RPMI8226 (cell line): ENCODE results near the gene AP5S1.
"Not testable (repeated sequence)": the region's sequence is repeated elsewhere in the genome, so short reads cannot be mapped to it uniquely, and the experiment has no call there.

Source experiments
- DNase-seq: peaks from one replicate; pipeline ENCODE4 v3.0.0-alpha.2; 2015

AP5S1 gene

DNA sequence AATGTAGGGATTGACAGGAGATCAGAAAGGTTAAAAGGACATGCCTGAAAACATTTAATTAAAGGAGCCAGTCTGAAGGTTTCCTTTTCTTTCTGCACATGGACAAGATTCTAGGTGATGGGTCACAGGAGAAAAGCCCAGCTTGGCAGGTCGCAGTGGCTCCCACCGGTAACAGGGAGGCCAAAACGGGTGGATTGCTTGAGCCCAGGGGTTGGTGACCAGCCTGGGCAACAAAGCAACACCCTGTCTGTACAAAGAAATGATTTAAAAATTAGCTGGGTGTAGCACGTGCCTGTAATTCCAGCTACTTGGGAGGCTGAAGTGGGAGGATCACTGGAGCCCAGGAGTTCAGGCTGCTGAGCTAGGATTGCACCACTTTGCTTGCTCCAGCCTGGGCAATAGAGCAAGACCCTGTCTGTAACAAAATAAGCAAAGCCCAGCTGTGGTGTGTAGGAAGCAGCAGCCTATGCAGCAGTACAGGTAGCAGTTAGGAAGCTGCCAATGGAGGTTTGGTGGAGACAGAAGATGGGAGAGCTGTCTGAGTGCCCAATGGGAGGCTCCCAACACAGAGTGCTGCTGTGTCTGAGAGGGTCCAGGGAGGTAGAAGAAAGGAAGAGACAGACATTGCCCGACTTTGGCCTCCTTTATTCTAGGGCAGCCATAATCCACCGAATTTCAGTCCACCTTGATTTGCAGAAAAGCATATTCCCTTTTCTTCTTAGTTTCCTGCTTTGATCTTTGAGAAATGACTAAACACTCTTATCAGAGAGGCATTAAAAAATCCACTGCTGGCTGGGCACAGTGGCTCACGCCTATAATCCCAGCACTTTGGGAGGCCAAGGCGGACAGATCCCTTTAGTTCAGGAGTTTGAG lies 7.1 kb upstream of the AP5S1 start:
- no peak for DNase-seq

DNA sequence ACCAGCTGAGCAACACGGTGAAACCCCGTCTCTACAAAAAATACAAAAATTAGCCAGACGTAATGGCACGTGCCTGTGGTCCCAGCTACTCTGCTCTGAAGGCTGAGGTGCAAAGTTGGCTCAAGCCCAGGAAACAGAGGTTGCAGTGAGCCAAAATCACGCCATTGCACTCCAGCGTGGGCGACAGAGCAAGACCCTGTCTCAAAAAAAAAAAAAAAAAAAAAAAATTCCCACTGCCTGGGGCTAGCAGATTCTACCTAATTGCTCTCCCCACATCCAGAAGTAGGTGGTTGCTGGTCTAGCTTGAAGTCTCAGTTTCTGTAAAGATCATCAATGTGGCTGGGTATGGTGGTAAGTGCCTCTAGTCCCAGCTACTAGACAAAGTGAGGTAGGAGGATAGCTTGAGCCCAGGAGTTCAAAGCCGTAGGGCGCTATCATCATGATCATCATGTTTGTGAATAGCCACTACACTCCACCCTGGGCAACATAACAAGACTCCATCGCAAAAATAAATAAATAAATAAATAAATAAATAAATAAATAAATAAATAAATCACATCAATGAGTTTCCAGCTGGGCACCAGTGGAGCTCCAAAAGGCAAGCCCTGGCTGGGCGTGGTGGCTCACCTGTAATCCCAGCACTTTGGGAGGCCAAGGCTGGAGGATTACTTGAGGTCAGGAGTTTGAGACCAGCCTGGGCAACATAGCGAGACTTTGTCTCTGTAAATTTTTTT lies 6.3 kb upstream of the AP5S1 start:
- DNase-seq: no peak

DNA sequence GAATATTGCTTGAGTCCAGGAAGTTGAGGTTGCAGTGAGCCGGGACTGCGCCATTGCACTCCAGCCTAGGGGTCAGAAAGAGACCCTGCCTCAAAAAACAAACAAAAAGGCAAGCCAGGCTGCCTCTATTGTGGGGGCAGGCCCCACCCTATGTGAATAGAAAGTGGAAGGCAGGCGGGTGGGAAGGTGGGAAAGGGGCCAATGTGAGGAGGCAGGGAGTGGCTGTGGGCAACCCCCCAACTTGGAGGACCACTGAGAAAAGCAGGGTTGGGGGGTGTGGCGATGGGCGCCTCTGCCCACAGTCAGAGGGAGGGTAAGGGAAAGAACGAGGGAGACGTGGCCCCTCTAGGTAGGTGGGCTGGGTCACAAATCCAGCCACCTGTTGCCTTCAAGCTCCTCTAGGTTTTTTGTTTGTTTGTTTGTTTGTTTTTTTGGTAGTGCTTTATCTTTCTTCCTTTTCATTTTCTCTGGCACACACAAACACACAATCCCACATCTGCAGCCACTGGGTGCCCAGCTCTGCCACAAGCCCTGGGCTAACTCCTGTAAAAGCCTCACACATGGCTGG lies 5.3 kb upstream of the AP5S1 start:
- no peak for DNase-seq

DNA sequence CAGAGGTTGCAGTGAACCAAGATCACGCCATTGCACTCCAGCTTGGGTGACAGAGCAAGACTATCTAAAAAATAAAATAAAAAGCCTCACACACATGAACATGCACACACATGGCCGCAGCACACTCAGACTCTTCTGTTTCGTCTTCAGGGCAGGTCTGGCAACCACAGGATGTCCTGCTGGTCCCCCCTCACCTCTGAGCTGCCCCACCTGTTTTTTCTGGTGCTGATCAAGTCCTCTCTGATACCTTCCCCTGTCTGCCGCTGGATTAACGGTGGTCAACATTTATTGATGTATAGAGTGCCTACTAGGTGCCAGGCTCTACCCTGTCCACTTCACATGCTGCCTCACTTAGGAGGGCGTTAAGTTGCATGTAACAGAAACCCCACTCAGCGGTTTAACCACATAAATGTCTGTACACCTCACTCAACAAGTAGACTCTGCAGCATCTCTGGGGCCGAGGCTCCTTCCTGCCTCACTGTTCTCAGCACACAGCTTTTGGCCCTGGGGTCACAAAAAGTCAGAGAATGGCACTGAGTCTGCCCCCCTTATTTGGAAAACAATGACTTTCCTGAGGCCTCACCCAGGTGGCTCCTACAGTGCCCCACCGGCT lies 4.5 kb upstream of the AP5S1 start:
- peak; percentile 12 for DNase-seq

DNA sequence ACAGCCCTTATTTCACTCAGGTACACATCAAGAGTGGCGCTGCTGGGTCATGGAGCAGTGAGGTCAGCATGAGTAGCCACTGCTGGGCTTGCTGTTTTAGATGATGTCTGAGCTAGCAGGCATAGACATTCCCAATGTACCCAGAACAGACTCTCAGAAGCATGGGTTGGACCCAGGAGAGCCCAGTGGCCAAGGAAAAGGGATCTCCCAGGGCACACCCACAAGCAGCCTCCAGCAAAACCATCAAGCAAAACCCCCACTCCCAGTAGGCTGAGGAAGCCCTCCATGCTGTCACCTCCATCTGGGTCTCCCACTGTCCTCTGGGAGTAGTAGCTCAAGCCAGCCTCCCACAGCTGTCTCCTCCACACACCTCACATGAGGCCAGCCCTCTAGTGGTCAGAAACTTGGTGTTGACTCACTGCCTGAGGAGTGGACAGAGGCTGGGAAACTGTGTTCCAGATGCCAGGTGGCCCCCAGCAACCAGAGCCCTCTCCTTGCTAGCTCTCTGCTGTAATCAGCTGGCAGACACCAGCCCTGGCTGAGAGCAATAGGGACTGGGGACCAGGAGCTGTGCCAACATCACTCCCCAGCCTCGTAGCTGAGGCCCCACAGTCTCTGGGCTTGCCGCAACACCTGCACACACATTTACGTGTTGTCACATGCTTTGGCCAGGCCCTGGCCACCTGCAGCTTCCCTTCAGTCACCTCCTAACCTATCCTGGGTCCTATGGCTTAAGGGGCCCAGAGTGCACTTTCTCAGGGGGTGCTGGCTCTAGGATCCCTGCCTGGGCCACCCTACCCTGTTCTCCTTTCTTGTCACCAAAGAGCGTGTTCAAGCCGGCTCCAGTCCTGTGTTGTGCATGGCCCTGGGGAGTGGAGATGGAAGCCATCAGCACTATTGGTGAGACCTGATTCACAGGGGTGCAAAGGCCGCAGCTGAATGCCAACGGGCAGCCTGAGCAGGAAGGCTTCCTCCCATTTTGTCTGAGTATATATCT lies 1.9 kb upstream of the AP5S1 start:
- peak; percentile 77 for DNase-seq

DNA sequence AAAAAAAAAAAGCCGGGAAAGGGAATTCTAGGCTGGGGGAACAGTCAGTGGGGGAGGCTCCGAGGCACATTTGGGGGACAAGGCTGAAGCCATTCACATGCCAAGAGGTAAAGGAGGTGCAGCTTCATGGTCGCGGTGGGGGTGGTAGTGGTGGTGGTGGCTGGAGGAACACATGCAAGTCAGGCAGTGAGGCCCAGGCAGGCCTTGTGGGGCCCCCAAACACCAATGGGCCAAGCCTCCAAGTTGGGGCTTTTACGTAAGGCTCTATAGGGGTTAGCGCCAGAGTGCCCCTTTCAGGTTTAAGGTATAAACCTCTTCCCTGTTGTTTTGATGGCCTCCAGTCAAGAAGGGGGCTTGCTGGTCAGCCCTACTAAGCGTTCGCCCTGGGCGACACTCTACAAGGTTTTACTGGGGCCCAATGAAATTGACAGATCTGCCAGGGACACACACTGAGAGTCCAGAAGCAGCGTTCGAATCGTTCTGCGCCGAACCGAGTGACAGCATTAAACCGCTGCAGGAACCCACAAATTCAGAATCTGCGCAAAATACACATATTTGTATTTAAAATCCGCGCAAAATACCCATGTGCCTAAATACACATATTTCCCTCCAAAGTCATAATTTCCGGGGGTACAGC lies 818 bp upstream of the AP5S1 start:
- DNase-seq: no peak

DNA sequence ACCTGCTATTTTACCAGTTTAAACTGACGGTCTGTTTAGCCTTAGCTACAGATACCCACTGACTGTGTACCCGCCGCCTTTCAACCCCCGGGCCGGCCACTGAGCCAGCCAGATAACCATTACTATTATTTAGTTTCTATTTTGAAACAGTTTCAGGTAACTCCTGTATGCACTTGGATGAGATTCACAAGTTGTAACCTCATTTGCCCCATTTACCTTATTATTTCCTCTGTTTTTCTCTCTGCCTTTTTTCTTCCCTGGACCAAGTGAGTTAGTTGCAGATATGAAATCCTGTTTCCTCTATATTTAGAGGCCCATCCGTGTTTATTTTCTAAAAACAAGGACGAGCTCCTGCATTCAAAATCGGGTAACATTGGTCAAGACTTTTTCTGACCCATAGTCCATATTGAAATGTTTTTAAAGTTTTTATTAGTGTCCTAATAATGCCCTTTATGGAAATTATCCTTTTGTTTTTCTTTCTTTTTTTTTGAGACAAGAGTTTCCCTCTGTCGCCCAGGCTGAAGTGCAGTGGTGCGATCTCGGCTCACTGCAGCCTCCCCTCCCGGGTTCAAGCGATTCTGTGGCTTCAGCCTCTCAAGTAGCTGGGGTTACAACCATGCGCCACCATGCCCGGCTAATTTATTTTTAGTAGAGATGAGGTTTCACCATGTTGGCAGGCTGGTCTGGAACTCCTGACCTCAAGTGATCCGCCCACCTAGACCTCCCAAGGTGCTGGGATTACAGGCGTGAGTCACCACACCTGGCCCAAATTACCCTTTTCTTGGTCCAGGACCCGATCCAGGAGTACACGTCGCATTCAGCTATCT lies 767 bp downstream of the AP5S1 start:
- DNase-seq: no peak

DNA sequence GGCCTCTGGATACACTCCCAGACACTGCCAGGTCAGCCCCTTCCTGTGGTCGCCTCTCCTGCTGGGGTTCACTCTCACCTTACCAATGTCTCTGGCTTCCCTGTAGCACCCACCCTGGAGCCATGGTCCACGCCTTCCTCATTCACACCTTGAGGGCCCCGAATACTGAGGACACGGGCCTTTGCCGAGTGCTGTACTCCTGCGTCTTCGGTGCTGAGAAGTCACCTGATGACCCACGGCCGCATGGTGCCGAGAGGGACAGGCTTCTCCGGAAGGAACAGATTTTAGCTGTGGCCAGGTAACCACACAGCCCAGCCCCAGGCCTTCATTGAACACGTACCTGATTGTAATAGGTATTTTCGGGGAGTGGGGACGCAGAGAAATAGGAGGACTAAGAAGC lies 1.6 kb downstream of the AP5S1 start:
- no peak for DNase-seq

DNA sequence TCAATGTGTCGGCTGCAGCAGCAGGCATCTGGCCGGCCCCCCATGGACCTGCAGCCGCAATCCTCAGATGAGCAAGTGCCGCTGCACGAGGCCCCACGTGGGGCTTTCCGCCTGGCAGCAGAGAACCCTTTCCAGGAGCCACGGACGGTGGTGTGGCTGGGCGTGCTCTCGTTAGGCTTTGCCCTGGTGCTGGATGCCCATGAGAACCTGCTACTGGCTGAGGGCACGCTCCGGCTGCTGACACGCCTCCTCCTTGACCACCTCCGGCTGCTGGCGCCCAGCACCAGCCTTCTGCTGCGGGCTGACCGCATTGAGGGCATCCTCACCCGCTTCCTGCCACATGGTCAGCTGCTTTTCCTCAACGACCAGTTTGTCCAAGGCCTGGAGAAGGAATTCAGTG lies 3.5 kb downstream of the AP5S1 start:
- no peak for DNase-seq

DNA sequence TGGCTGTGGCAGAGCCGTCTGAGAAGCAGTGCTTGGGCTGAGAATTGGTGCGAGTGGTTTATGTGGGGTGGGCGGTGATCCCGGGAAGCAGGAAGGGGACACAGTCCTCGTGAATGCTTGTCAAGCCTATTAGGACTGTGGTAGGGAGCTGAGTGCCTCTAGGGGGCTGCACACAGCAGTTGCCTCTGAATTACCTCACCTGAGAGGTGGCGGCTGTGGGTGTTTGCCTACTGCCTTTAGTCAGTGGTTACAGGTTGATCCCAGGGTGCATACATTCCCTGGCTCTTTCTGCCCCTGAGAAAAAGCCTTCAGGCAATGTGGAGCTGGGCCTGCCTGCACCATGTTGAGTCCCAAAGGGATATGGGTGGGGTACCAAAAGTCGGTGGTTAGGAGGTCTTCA lies 5.2 kb downstream of the AP5S1 start:
- no peak for DNase-seq

DNA sequence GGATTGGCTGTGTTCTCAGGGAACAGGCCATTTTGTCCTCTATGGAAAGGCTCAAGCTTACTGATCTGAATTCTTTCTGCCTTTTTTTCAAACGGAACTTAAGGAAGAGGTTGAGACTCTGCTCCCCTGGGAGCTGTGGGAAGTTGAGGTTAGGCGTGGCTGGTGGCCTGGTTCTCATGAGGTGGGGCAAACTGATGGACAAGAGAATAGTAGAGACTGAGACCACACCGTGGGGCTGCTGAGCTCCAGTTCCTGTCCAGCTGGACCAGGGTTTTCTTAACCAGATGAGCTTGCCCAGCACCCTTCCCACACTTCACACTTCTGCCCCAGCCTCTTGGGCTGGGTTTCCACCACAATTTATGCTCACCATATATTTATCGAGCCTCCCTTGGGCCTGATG lies 6.1 kb downstream of the AP5S1 start:
- no peak for DNase-seq

DNA sequence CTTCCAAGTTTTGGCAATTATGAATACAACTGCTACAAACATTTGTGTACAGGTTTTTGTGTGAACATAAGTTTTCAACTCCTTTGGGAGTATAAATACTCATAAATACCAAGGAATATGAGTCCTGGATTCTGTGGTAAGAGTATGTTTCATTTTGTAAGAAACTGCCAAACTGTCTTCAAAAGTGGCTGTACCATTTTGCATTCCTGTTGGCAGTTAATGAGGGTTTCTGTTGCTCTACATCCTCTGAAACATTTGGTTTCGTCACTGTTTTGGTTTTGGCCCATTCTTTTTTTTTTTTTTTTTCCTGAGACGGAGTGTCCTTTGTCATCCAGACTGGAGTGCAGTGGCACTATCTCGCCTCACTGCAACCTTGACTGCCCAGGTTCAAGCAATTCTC lies 8.5 kb downstream of the AP5S1 start:
- no peak for DNase-seq

DNA sequence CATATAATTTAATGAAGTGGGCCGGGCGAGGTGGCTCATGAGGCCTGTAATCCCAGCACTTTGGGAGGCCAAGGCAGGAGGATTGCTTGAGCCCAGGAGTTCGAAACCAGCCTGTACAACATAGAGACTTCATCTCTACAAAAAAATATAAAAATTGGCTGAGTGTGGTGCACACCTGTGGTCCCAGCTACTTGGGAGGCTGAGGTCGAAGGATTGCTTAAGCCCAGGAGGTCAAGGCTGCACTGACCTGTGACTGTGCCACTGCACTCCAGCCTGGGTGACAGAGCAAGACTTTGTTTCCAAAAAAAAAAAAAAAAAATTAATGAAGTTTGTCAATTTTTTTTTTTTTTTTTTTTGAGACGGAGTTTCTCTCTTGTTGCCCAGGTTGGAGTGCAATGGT lies 9.5 kb downstream of the AP5S1 start:
- not testable (repeated sequence) for DNase-seq

DNA sequence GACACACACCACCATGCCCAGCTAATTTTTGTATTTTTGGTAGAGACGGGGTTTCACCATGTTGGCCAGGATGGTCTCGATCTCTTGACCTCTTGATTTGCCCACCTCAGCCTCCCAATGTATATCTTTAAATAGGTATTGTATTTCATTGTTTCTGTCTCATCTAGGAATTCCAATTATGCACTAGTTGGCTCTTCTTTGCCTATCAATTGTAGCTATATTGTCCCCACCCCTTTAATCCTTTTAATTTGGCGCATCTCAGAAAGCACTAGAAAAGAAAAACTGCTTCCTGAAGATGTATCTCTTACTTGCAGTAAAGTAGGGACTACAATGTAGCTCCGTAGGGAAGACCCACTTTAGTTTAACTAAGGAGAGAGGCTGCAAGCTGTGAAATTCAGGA lies 15.8 kb downstream of the AP5S1 start:
- DNase-seq: no peak

DNA sequence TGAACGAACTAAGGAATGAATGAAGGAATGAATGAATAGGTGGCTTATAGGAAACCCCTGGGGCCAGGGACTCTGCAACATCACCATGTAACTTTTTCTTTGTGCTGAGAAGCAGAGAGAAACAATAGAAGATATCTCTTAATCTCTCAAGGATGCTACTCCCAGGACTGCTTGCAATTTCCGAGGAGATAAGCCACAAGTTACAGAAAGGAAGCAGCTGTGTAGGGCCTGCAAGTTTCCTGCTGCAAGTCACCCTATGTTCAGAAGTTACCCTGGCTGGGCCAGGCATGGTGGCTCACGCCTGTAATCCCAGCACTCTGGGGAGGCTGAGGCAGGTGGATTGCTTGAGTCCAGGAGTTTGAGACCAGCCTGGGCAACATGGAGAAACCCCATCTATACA lies 19.0 kb downstream of the AP5S1 start:
- DNase-seq: no peak

DNA sequence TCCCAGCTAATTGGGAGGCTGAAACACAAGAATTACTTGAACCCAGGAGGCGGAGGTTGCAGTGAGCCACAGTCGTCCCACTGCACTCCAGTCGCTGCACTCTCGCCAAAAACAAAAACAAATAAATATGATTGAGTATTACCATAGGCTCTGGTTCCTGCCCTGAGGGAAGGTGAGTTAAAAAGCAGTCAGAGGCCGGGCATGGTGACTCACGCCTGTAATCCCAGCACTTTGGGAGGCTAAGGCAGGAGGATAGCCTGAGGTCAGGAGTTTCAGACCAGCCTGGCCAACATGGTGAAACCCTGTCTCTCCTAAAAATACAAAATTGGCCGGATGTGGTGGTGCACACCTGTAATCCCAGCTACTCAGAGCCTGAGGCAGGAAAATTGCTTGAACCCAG lies 19.9 kb downstream of the AP5S1 start:
- not testable (repeated sequence) for DNase-seq

DNA sequence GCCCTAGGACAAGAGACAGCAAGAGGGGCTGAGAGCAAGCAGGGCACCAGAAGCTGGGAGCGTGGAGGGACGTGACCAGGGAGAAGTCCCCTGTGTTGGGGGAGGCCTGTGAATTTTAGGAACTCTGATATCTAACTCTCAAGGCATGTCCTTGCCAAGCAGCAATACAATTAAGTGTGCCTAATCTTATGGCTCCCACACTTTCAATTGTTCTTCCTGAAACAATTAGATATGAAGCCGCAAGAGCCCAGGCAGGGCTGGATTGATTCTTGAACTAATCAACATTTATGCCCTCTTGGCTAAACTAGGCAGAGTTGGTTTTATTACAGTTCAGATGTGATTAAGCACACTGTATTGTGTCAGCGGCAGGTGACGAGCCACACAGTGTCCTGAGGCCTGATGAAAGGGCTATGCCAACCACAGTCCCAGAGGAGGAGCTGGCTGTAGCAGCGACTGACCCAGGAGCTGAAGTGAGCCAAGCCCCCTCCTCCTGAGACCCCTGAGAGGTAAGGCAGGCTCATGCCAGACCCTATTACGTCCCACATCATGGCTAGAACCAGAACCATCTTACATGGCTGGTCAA lies 22.1 kb downstream of the AP5S1 start:
- DNase-seq: no peak

DNA sequence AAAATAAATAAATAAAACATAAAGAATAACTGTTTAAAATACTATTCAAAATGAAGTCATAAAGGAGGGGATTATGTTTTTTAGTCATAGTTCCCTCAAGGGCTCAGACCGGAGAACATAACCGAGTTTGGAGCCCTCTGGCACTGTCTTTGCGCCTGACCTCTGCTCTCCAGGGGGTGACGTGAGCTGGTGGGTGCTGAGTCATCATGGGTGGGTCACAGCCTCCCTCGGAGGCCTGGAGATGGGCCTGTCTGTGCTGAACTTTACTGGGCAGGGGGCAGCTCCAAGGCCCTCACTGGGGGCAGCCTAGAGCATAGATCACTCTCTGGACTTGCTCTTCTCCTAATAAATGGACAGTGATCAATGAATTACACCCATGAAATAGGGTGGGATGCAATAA lies 23.1 kb downstream of the AP5S1 start:
- DNase-seq: no peak

DNA sequence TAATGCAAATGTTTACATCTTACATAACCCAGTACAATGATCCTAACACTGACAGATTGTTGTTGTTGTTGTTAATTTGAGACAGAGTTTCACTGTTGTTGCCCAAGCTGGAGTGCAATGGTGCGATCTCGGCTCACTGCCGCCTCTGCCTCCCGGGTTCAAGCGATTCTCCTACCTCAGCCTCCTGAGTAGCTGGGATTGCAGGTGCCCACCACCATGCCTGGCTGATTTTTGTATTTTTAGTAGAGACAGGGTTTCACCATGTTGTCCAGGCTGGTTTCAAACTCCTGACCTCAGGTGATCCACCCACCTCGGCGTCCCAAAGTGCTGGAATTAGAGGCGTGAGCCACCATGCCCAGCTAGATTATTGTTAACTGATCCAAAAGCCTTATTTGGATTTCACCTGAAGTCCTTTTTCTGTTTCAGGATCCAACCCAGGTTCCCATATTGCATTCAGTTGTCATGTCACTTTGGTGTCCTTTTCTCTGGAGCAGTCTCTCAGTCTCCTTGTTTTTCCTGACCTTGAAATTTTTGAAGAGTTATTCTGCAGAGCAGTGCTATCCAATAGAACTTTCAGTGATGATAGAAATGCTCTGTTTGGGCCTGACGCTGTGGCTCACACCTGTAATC lies 23.8 kb downstream of the AP5S1 start:
- DNase-seq: not testable (repeated sequence)

DNA sequence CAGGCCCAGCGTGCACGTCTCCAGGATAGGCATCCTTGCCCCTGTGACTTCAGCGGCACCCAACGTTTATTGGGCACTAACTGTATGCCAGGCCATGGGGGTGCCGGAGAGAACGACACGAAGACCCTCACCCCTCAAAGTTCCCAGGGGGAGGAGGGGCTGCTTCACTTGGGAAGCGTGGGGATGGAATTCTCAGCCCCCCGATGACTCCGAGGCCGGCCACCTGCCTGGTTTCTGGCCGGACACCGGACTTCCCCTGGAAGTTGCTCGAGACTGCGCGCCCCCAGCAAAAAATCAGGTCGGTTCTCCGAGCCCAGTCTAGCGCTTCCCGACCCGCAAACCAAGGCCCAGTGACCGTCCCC lies 26.0 kb downstream of the AP5S1 start:
- DNase-seq: no peak
